ENCODE measurements around the gene ZNF862. TPM values are rescaled to one million over a fixed set of nuclear protein-coding genes. Genes with fewer than 3 reads are reported as not detected.

ZNF862 gene
- total and polyA plus RNA-seq, 2 of the 8 experiments (the other 6 are each of a cell fraction or from before 2014, with no cell fraction given): 1.8 to 3.9 TPM

GRCh38 chr7:149843566-149843965, 5.4 kb downstream of the ZNF862 start:
- H3K79me2 ChIP-seq (ENCODE audit: control insufficient read depth in 1 of 2, insufficient read depth in 2 of 2, low read length in 2 of 2): no peaks in the 10 kb centered on the region
- no peaks in the 10 kb centered on the region; a peak in 2 of 7 replicates for H3K27me3 ChIP-seq (replicated peaks in 1 of 4; ENCODE audit: control insufficient read depth in 3 of 4, extremely low read depth in 1 of 4, insufficient read depth in 3 of 4, low read length in 3 of 4)
- H3K14ac ChIP-seq (ENCODE audit: insufficient read length): no peak overlapping the region
- H4K91ac ChIP-seq (replicated peaks; ENCODE audit: insufficient read length, low read length): no peak overlapping the region
- H3K4me1 ChIP-seq (replicated peaks in 1 of 4; ENCODE audit: control insufficient read depth in 3 of 4, insufficient read depth in 4 of 4, low read length in 3 of 4): peaks cover 0 to 3% (median 0%) of the 10 kb centered on the region in 4 experiments; a peak in 2 of 7 replicates
- H2AFZ ChIP-seq (ENCODE audit: low read length): no peak overlapping the region
- H2BK120ac ChIP-seq (replicated peaks; ENCODE audit: low read depth, low read length): no peak overlapping the region
- no peak overlapping the region for H3K4ac ChIP-seq (replicated peaks; ENCODE audit: insufficient read length, low read depth, low read length)
- no peak overlapping the region for H2BK12ac ChIP-seq (ENCODE audit: low read depth, low read length)
- H3K27ac ChIP-seq (ENCODE audit: low read depth, low read length): no peak overlapping the region
- no peak overlapping the region for H3K56ac ChIP-seq (replicated peaks; ENCODE audit: insufficient read length, low read depth, low read length)
- no peaks in the 10 kb centered on the region for H3K9me3 ChIP-seq (ENCODE audit: insufficient read depth in 2 of 2, low read depth in 1 of 2, low read length in 1 of 2)
- H3K23ac ChIP-seq (ENCODE audit: insufficient read length): no peak overlapping the region
- ChIA-PET POLR2A (ENCODE audit: partially characterized antibody) (no interaction called here), CTCF (ENCODE audit: partially characterized antibody) (interaction anchor here (0.5 to 13.8 kb wide), 8 partner anchors 18 to 1325 kb away, joined by 3 to 209 read pairs (median 6); no protein-coding TSS in a partner anchor)
- no peak overlapping the region for H2BK15ac ChIP-seq (ENCODE audit: low read length)
- no peak overlapping the region; the same call in 1 of the 2 replicates for H4K8ac ChIP-seq (ENCODE audit: extremely low read depth, insufficient read depth, low read length)
- no peak overlapping the region for H2AK5ac ChIP-seq (ENCODE audit: low read depth, low read length)
- FAIRE-seq (no peak), DNase-seq (ENCODE audit: low read depth in 1 of 2, low spot score in 2 of 2) (no peak)
- no peak overlapping the region for H2BK5ac ChIP-seq (ENCODE audit: low read depth, low read length)
- WGBS, 2 experiments (ENCODE audit: extremely low coverage in 1 of 2, insufficient coverage in 1 of 2, insufficient read length in 1 of 2, insufficient replicate concordance in 2 of 2, low coverage in 1 of 2, low lambda C conversion rate in 2 of 2, missing lambda C conversion rate in 1 of 2): 90% methylated on average over 9 of the region's 9 CpGs; no CpG with 5 or more reads in 1 of the 2 experiments
- H3K23me2 ChIP-seq (ENCODE audit: low read depth, low read length): peaks cover 5% of the 10 kb centered on the region; the same call in 1 of the 2 replicates
- no peaks in the 10 kb centered on the region for H3K36me3 ChIP-seq (ENCODE audit: control insufficient read depth in 2 of 4, insufficient read depth in 4 of 4, low read length in 3 of 4)
- no peak overlapping the region for H3K4me3 ChIP-seq (ENCODE audit: extremely low read depth in 1 of 4, insufficient read depth in 2 of 4, low read depth in 3 of 4, low read length in 4 of 4)
- no peak overlapping the region for H3K9ac ChIP-seq (replicated peaks in 1 of 4; ENCODE audit: extremely low read depth in 1 of 4, low read depth in 3 of 4, low read length in 3 of 4)
- H3K79me1 ChIP-seq (ENCODE audit: low read depth, low read length): no peaks in the 10 kb centered on the region
- H3K18ac ChIP-seq (ENCODE audit: extremely low read depth, low read length): no peak overlapping the region
- no peak overlapping the region for H4K5ac ChIP-seq (ENCODE audit: insufficient read length, low read depth, low read length)
- no peak overlapping the region for H3K4me2 ChIP-seq (ENCODE audit: insufficient read depth in 1 of 2, low read depth in 2 of 2, low read length in 2 of 2)
- no peaks in the 10 kb centered on the region for H4K20me1 ChIP-seq (replicated peaks in 1 of 2; ENCODE audit: control insufficient read depth in 1 of 2, insufficient read depth in 2 of 2, low read length in 2 of 2)
- no peak overlapping the region for H2BK20ac ChIP-seq (ENCODE audit: low read length)
- TF ChIP-seq GTF2F1 (IDR thresholded peaks at IDR 0.05; ENCODE audit: borderline replicate concordance, low read depth, low read length) (no peak), SIN3A (conservative IDR thresholded peaks at IDR 0.05 in 1 of 2, IDR thresholded peaks at IDR 0.05 in 1 of 2; ENCODE audit: low read depth in 1 of 2, low read length in 2 of 2) (no peak), ATF2 (IDR thresholded peaks at IDR 0.05; ENCODE audit: low read length) (no peak), TCF12 (IDR thresholded peaks at IDR 0.05; ENCODE audit: low read depth, low read length) (no peak), MAX (IDR thresholded peaks at IDR 0.05) (no peak), NANOG (IDR thresholded peaks at IDR 0.05; ENCODE audit: insufficient read depth, low read depth, low read length, poor library complexity, severe bottlenecking) (no peak), CBX5 (IDR thresholded peaks at IDR 0.05; ENCODE audit: low read depth, low read length) (no peak)
